Endothelial cell of umbilical vein (primary cell): ENCODE results near the gene GPR119. TPM values are rescaled to one million over a fixed set of nuclear protein-coding genes. Genes with fewer than 3 reads are reported as not detected.

Experiments used
- BruUV-seq: library from RNA; stranded (reverse); fragments of 400-500 nt; replicated peaks from 2 replicates; lab custom pipeline; 2021; lab: Mats Ljungman, UMichigan
- CTCF ChIA-PET: fragments of 300-600, 350-600 bp; sonication (Branson Sonifier 250); formaldehyde crosslinking; loops from one replicate; lab custom pipeline; 2021; ENCODE audit warnings: antibody characterized with exemption, inconsistent platforms; lab: Charles Lee
- POLR2A ChIA-PET: fragments of 300-600, 350-600 bp; sonication (Branson Sonifier 250); formaldehyde crosslinking; loops from one replicate; lab custom pipeline; 2021; ENCODE audit warnings: antibody characterized with exemption, inconsistent platforms; lab: Charles Lee
- DNase-seq: peaks from one replicate; pipeline ENCODE4 v3.0.0-alpha.2; 2011; ENCODE audit warnings: low read depth, low spot score
- FAIRE-seq: peaks from 2 replicates; lab custom pipeline; 2011; peaks lifted over from hg19 to GRCh38; lab: Jason Lieb, UNC
- H2AFZ ChIP-seq: 2 replicates; pipeline ENCODE4 v1.6.0; 2012; ENCODE audit warnings: low read depth, low read length, control low read depth, inconsistent platforms
- H3K27ac ChIP-seq: 2 replicates; pipeline ENCODE4 v1.5.1; 2011; ENCODE audit warnings: low read depth, mild to moderate bottlenecking, control low read depth, low read length, moderate library complexity; ENCODE audit not compliant: insufficient read depth
- H3K27me3 ChIP-seq, 2 experiments: 2 replicates each; pipeline versions ENCODE4 v1.6.0 to v1.6.1; 2011; ENCODE audit warnings: low read length in 2 of 2, mixed read lengths in 1 of 2; ENCODE audit not compliant: control insufficient read depth in 2 of 2, insufficient read depth in 2 of 2
- H3K36me3 ChIP-seq, 2 experiments: 2 replicates in 1 of 2; 3 replicates in 1 of 2; pipeline ENCODE4 v1.5.1; 2011; ENCODE audit warnings: low read length in 2 of 2, mild to moderate bottlenecking in 1 of 2, moderate library complexity in 1 of 2; ENCODE audit not compliant: control insufficient read depth in 2 of 2, insufficient read depth in 2 of 2; ENCODE audit errors: extremely low read depth in 1 of 2
- H3K4me1 ChIP-seq: 3 replicates; pipeline ENCODE4 v1.5.1; 2011; ENCODE audit warnings: mild to moderate bottlenecking, low read length; ENCODE audit not compliant: control insufficient read depth, insufficient read depth; ENCODE audit errors: extremely low read depth
- H3K4me2 ChIP-seq: 2 replicates; pipeline ENCODE4 v1.6.1; 2011; ENCODE audit warnings: low read length, control low read depth, mixed read lengths; ENCODE audit not compliant: insufficient read depth
- H3K4me3 ChIP-seq, 3 experiments: fragments of 200-600 bp in 1 of 3; sonication (generic), shearing (Covaris generic) in 1 of 3; replicated peaks in 1 of 3; 2 replicates each; pipeline ENCODE4 v1.5.1; 2011 to 2016; ENCODE audit warnings: control low read depth in 3 of 3, low read length in 3 of 3, mild to moderate bottlenecking in 2 of 3, inconsistent platforms in 1 of 3, low read depth in 1 of 3, moderate library complexity in 1 of 3; ENCODE audit not compliant: insufficient read depth in 1 of 3
- H3K79me2 ChIP-seq: 2 replicates; pipeline ENCODE4 v1.6.0; 2012; ENCODE audit warnings: low read length, inconsistent platforms; ENCODE audit not compliant: control insufficient read depth, insufficient read depth
- H3K9ac ChIP-seq: replicated peaks from 2 replicates; pipeline ENCODE3; 2011; ENCODE audit warnings: low read length, control low read depth; ENCODE audit not compliant: insufficient read depth; ENCODE audit errors: extremely low read depth
- H3K9me1 ChIP-seq: replicated peaks from 3 replicates; pipeline ENCODE4 v1.6.0; 2011; ENCODE audit warnings: mild to moderate bottlenecking, low read length; ENCODE audit not compliant: control insufficient read depth, insufficient read depth; ENCODE audit errors: extremely low read depth
- H3K9me3 ChIP-seq: replicated peaks from 2 replicates; pipeline ENCODE4 v1.5.1; 2012; ENCODE audit warnings: low read length, inconsistent platforms; ENCODE audit not compliant: control insufficient read depth, insufficient read depth
- H4K20me1 ChIP-seq: replicated peaks from 2 replicates; pipeline ENCODE3; 2011; ENCODE audit warnings: mild to moderate bottlenecking, low read length; ENCODE audit not compliant: control insufficient read depth, insufficient read depth; ENCODE audit errors: extremely low read depth
- EZH2 ChIP-seq: IDR thresholded peaks from 2 replicates; pipeline ENCODE4 v1.6.1; 2012; ENCODE audit warnings: borderline replicate concordance, low read depth, mild to moderate bottlenecking, moderate library complexity, low read length, inconsistent platforms; ENCODE audit not compliant: severe bottlenecking
- FOS ChIP-seq: IDR thresholded peaks from 2 replicates; pipeline ENCODE4 v1.6.1; 2011; ENCODE audit warnings: mild to moderate bottlenecking, low read length, moderate library complexity, borderline replicate concordance; ENCODE audit not compliant: insufficient read depth
- GATA2 ChIP-seq: IDR thresholded peaks from 2 replicates; pipeline ENCODE4 v1.7.0; 2011; ENCODE audit warnings: low read depth, mild to moderate bottlenecking, moderate library complexity, mixed read lengths, low read length; ENCODE audit not compliant: insufficient read length, insufficient read depth
- JUN ChIP-seq: IDR thresholded peaks from 2 replicates; pipeline ENCODE4 v1.6.1; 2011; ENCODE audit warnings: borderline replicate concordance, low read depth; ENCODE audit not compliant: insufficient read length, insufficient read depth
- MYC ChIP-seq: IDR thresholded peaks from one replicate; pipeline ENCODE4 v1.6.1; 2011; ENCODE audit warnings: mild to moderate bottlenecking, low read depth, low read length
- POLR2A ChIP-seq: IDR thresholded peaks from 2 replicates; pipeline ENCODE4 v1.6.1; 2012; ENCODE audit warnings: low read depth, mild to moderate bottlenecking, control low read depth, low read length
- POLR2AphosphoS5 ChIP-seq: IDR thresholded peaks from 2 replicates; pipeline ENCODE4 v1.6.1; 2012; ENCODE audit warnings: low read depth, mild to moderate bottlenecking, control low read depth, low read length, moderate library complexity; ENCODE audit not compliant: insufficient read depth
- dilution Hi-C: fragments of 300-500 bp; cut with MboI; formaldehyde crosslinking; loops from one replicate; pipeline ENCODE4 v1.15.0; 2019; ENCODE audit warnings: low sequenced_read_pairs; ENCODE audit not compliant: extremely low pct_ligation_motif_present
- intact Hi-C: fragments of 100-400 bp; cut with micrococcal nuclease; formaldehyde crosslinking; loops from one replicate; pipeline ENCODE4 v1.10.0; 2022
- polyA plus RNA-seq, 4 experiments: library from polyadenylated mRNA; depleted of rRNA in 3 of 4; stranded (reverse) in 3 of 4; unstranded in 1 of 4; fragments of >200 nt; gene quantifications; 2 replicates each; pipeline versions ENCODE4 v1.2.1 to v1.2.3, GENCODE V29; 2011 to 2012; ENCODE audit warnings: missing spikeins in 1 of 4
- total RNA-seq: library from RNA; stranded (reverse); gene quantifications from 2 replicates; pipeline ENCODE4 v1.2.3, GENCODE V29; 2021
- TF ChIP-seq, protein P1 (sequence below): IDR thresholded peaks from 2 replicates; pipeline ENCODE4 v1.6.1; 2011; ENCODE audit not compliant: insufficient read depth, insufficient read length
- TF ChIP-seq, protein P2 (sequence below), 2 donors: IDR thresholded peaks; 1 replicate in 1 of 2; 2 replicates in 1 of 2; pipeline ENCODE4 v1.5.1; 2011; ENCODE audit warnings: low read length in 2 of 2, mild to moderate bottlenecking in 2 of 2, moderate library complexity in 2 of 2, control low read depth in 1 of 2, inconsistent platforms in 1 of 2, low read depth in 1 of 2; ENCODE audit not compliant: insufficient read depth in 1 of 2; ENCODE audit errors: extremely low read depth in 1 of 2

GPR119 gene
- total and polyA plus RNA-seq, 2 donors (not counting 3 experiments of a cell fraction or from before 2014, with no cell fraction given): not detected

DNA sequence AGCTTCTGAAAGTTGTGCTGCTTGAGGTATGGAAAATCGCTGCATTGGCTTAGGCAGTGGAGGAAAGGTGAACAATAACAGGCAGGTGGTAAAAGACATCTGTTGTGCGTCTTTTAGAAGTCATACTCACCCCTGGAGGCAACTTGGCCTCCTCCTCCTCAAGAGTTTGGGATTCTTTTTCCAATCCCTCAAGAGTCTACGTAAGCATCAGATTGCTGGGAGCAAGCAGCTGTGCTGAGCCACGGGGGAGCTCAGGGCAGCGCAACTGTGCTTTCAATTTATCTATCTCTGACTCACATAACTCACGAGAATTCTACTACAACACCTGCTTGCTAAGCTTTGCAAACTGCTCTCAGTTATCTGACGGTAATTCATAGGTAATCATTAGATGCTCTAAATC, 9.9 kb upstream of the GPR119 start:
- H2AFZ ChIP-seq: no peak overlapping the region
- H4K20me1 ChIP-seq: no peaks in the 10 kb centered on the region
- H3K4me3 ChIP-seq: no peak overlapping the region
- H3K36me3 ChIP-seq: no peaks in the 10 kb centered on the region
- no peaks in the 10 kb centered on the region for H3K79me2 ChIP-seq
- TF ChIP-seq GATA2: no peak
- TF ChIP-seq FOS: no peak
- no peak for TF ChIP-seq POLR2A
- TF ChIP-seq JUN: no peak
- TF ChIP-seq, protein P1, sequence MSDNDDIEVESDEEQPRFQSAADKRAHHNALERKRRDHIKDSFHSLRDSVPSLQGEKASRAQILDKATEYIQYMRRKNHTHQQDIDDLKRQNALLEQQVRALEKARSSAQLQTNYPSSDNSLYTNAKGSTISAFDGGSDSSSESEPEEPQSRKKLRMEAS: no peak
- no peak for TF ChIP-seq POLR2AphosphoS5
- TF ChIP-seq MYC: no peak
- TF ChIP-seq, protein P2, sequence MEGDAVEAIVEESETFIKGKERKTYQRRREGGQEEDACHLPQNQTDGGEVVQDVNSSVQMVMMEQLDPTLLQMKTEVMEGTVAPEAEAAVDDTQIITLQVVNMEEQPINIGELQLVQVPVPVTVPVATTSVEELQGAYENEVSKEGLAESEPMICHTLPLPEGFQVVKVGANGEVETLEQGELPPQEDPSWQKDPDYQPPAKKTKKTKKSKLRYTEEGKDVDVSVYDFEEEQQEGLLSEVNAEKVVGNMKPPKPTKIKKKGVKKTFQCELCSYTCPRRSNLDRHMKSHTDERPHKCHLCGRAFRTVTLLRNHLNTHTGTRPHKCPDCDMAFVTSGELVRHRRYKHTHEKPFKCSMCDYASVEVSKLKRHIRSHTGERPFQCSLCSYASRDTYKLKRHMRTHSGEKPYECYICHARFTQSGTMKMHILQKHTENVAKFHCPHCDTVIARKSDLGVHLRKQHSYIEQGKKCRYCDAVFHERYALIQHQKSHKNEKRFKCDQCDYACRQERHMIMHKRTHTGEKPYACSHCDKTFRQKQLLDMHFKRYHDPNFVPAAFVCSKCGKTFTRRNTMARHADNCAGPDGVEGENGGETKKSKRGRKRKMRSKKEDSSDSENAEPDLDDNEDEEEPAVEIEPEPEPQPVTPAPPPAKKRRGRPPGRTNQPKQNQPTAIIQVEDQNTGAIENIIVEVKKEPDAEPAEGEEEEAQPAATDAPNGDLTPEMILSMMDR (IDR thresholded peaks at IDR 0.05; ENCODE audit: extremely low read depth in 1 of 2, insufficient read depth in 1 of 2, low read depth in 1 of 2, low read length in 2 of 2): no peak
- no peak for TF ChIP-seq EZH2
- CTCF ChIA-PET: interaction anchor here (4.9 kb wide), 1 partner anchor 521 kb away, joined by 41 read pairs; no protein-coding TSS in a partner anchor
- dilution Hi-C loops: no loop called here
- no peaks in the 10 kb centered on the region for H3K9me3 ChIP-seq
- no peaks in the 10 kb centered on the region for H3K4me1 ChIP-seq
- POLR2A ChIA-PET: no interaction called here
- no peak overlapping the region for H3K4me2 ChIP-seq
- H3K27ac ChIP-seq: no peak overlapping the region
- H3K9ac ChIP-seq: no peak overlapping the region
- no peak for FAIRE-seq
- H3K9me1 ChIP-seq: no peaks in the 10 kb centered on the region
- H3K27me3 ChIP-seq: peaks cover 0 to 5% of the 10 kb centered on the region in 2 experiments
- intact Hi-C loops: no loop called here
- no TSS peak for BruUV-seq
- no peak for DNase-seq
